Neutrophil (primary cell): ENCODE data around the gene SLC25A21.

ENCODE experiments used
- H3K27ac ChIP-seq: fragments of 200-600 bp; sonication (generic); 2 replicates; pipeline ENCODE4 v1.5.1; 2016; ENCODE audit warnings: mild to moderate bottlenecking, moderate library complexity
- H3K27me3 ChIP-seq: fragments of 200-600 bp; sonication (generic); 2 replicates; pipeline ENCODE4 v1.6.0; 2016; ENCODE audit warnings: mild to moderate bottlenecking
- H3K36me3 ChIP-seq: fragments of 200-600 bp; sonication (generic); 2 replicates; pipeline ENCODE4 v1.5.1; 2017
- H3K4me1 ChIP-seq, 2 experiments: fragments of 200-600 bp in 1 of 2; sonication (generic) in 1 of 2; 1 replicate in 1 of 2; 2 replicates in 1 of 2; pipeline versions ENCODE4 v1.5.1 to v1.6.1; 2013 to 2016; ENCODE audit warnings: low read depth in 1 of 2, low read length in 1 of 2, mild to moderate bottlenecking in 1 of 2, moderate library complexity in 1 of 2; ENCODE audit not compliant: control insufficient read depth in 1 of 2, insufficient read depth in 1 of 2
- H3K4me3 ChIP-seq, 2 experiments: fragments of 200-600 bp in 1 of 2; sonication (generic) in 1 of 2; 1 replicate in 1 of 2; 2 replicates in 1 of 2; pipeline ENCODE4 v1.5.1; 2013 to 2016; ENCODE audit warnings: low read depth in 1 of 2, low read length in 1 of 2, mild to moderate bottlenecking in 1 of 2, moderate library complexity in 1 of 2
- H3K9me3 ChIP-seq: fragments of 200-600 bp; sonication (generic); 2 replicates; pipeline ENCODE4 v1.5.1; 2016
- CTCF ChIP-seq: fragments of 200-600 bp; sonication (generic); IDR thresholded peaks from 2 replicates; pipeline ENCODE4 v1.5.1; 2016; ENCODE audit warnings: antibody characterized with exemption

SLC25A21 gene

DNA sequence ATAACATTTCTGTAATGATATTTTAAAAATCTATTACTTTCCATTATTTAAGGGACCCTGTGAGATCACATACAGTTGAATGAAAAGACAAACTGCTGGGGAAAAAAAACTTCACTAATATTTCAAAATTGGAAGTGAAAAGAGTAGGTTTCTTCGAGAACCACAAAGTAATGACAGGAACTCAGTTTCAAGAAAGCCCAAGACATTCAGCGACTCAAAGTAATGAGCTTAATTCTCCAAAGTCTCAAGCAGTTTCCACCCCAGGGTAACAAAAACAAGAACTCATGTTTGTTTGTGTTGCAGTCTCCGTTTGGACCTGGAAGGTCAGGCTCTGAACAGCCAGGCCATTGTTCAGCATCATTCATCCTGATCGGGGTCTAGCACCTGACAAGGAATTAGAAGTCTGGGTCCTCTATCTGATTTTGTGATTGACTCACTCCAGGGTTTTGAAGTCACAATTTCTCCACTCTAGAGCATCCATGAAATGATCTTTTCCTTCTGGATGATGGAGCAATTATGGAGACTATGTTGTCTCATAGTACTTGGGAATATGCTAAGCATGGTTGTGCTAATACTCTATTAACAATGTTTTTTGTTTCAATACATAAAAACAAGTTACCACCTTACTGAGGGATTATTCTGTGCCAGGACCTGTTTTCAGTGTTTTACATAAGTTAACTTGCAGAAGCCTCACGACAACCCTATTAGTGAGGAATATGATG is 126.9 kb downstream of the SLC25A21 start:
- Histone ChIP-seq H3K27me3 (no peaks in the 10 kb centered on the region), H3K4me1 (no peaks in the 10 kb centered on the region), H3K27ac (no peak overlapping the region), H3K4me3 (no peak overlapping the region), H3K9me3 (no peaks in the 10 kb centered on the region), H3K36me3 (no peaks in the 10 kb centered on the region)
- TF ChIP-seq CTCF, result no peak

GRCh38 chr14:37037636-37038387 is 134.6 kb downstream of the SLC25A21 start:
- Histone ChIP-seq H3K9me3 (no peaks in the 10 kb centered on the region), H3K36me3 (no peaks in the 10 kb centered on the region), H3K4me1 (no peaks in the 10 kb centered on the region), H3K27me3 (no peaks in the 10 kb centered on the region), H3K4me3 (no peak overlapping the region), H3K27ac (no peak overlapping the region)
- no peak for TF ChIP-seq CTCF

- no peak for TF ChIP-seq CTCF
- Histone ChIP-seq H3K4me1 (no peaks in the 10 kb centered on the region), H3K9me3 (no peaks in the 10 kb centered on the region), H3K4me3 (no peak overlapping the region), H3K36me3 (no peaks in the 10 kb centered on the region), H3K27ac (no peak overlapping the region), H3K27me3 (no peaks in the 10 kb centered on the region)
Measured at GRCh38 chr14:37036669-37037341, 135.6 kb downstream of the SLC25A21 start.

GRCh38 chr14:37035401-37035800 is 137.0 kb downstream of the SLC25A21 start:
- no peak for TF ChIP-seq CTCF
- Histone ChIP-seq H3K4me3 (no peak overlapping the region), H3K4me1 (no peaks in the 10 kb centered on the region), H3K27me3 (no peaks in the 10 kb centered on the region), H3K27ac (no peak overlapping the region), H3K36me3 (no peaks in the 10 kb centered on the region), H3K9me3 (no peaks in the 10 kb centered on the region)

- H3K27me3 ChIP-seq, result no peaks in the 10 kb centered on the region
- no peaks in the 10 kb centered on the region for H3K36me3 ChIP-seq
- H3K4me3 ChIP-seq, result no peak overlapping the region
- H3K4me1 ChIP-seq, result no peaks in the 10 kb centered on the region
- no peak overlapping the region for H3K27ac ChIP-seq
- no peaks in the 10 kb centered on the region for H3K9me3 ChIP-seq
- no peak for TF ChIP-seq CTCF
Measured at GRCh38 chr14:37034410-37035285, 137.8 kb downstream of the SLC25A21 start.
